Loucy (cell line): ENCODE measurements around the gene RHOU.

Experiments used
- CTCF ChIP-seq: fragments of 200-600 bp; sonication (generic); conservative IDR thresholded peaks from 2 replicates; pipeline ENCODE4 v1.5.1; 2014; ENCODE audit warnings: mild to moderate bottlenecking, antibody characterized with exemption, low read length
- EZH2phosphoT487 ChIP-seq: fragments of 200-600 bp; IDR thresholded peaks from 2 replicates; pipeline ENCODE4 v1.6.1; 2018; ENCODE audit warnings: antibody characterized with exemption, mild to moderate bottlenecking, moderate library complexity, borderline replicate concordance

DNA sequence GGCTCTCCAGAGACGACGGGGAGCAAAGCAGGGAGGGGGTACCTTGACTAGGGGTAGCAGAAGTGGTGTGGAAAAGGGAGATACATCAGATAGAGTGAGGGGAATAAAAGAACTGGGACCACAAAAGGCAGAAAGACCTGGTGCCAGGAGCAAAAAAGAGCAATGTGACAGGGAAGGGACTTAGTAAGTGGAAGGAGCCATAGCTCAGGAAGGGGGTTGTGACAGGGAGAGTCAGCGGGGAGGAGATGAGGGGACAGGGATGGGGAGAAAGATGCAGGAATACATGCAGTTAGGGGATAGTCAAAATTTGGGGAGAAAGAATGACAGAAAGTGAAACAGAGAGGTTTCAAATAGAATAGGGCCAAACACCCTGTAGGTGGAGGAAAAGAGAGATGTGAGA is 20.5 kb downstream of the RHOU start:
- no peak for TF ChIP-seq CTCF
- no peak for TF ChIP-seq EZH2phosphoT487
